Sigmoid colon (tissue), 7 donors: ENCODE data around the gene CGB2. TPM values are rescaled to one million over a fixed set of nuclear protein-coding genes. Genes with fewer than 3 reads are reported as not detected.
"Not testable (repeated sequence)": the region's sequence is repeated elsewhere in the genome, so short reads cannot be mapped to it uniquely, and the experiment has no call there.

ENCODE experiments used
- DNase-seq: peaks from one replicate; pipeline ENCODE4 v3.0.0-alpha.2; 2019
- H3K27ac ChIP-seq, 4 donors: fragments of 200-600 bp; sonication (generic); one replicate each; pipeline ENCODE4 v1.5.1; 2016 to 2019; ENCODE audit warnings: mild to moderate bottlenecking in 1 of 4
- H3K27me3 ChIP-seq, 3 donors: fragments of 200-600 bp; sonication (generic); one replicate each; pipeline ENCODE4 v1.5.1; 2019; ENCODE audit warnings: mild to moderate bottlenecking in 1 of 3
- H3K36me3 ChIP-seq, 4 donors: fragments of 200-600 bp; sonication (generic); one replicate each; pipeline ENCODE4 v1.5.1; 2016 to 2019
- H3K4me1 ChIP-seq, 4 donors: fragments of 200-600 bp; sonication (generic); one replicate each; pipeline ENCODE4 v1.5.1; 2017 to 2019
- H3K4me3 ChIP-seq, 4 donors: fragments of 200-600 bp; sonication (generic); one replicate each; pipeline ENCODE4 v1.5.1; 2017 to 2019; ENCODE audit warnings: mild to moderate bottlenecking in 2 of 4, moderate library complexity in 1 of 4
- H3K9me3 ChIP-seq, 4 donors: fragments of 200-600 bp in 3 of 4; sonication (generic) in 3 of 4; one replicate each; pipeline versions ENCODE4 v1.5.1 to v1.6.1; 2013 to 2019
- EP300 ChIP-seq, 4 donors: sonication (generic); formaldehyde crosslinking; IDR thresholded peaks; one replicate each; pipeline ENCODE4 v1.6.1; 2017; ENCODE audit warnings: antibody characterized with exemption in 4 of 4
- POLR2A ChIP-seq, 2 donors: fragments of 450-650 bp; IDR thresholded peaks; one replicate each; pipeline ENCODE4 v1.6.1; 2016; ENCODE audit warnings: antibody characterized with exemption in 2 of 2, mild to moderate bottlenecking in 2 of 2, moderate library complexity in 2 of 2
- POLR2AphosphoS5 ChIP-seq, 4 donors: sonication (generic); formaldehyde crosslinking; IDR thresholded peaks; one replicate each; pipeline ENCODE4 v1.6.1; 2017; ENCODE audit warnings: antibody characterized with exemption in 4 of 4
- WGBS, 2 donors: extraction: QIAGEN DNeasy Blood & Tissue Kit; methylation state at CpG; one replicate each; pipeline ENCODE4 v1.1.7; 2013; 5-methylcytosine and 5-hydroxymethylcytosine counted together
- intact Hi-C: fragments of 100-400 bp; cut with DNase I; formaldehyde crosslinking; loops from one replicate; pipeline ENCODE4 v1.15.1; 2023
- polyA plus RNA-seq, 3 donors: library from polyadenylated mRNA; stranded (reverse); fragments of 200-250 nt; gene quantifications; one replicate each; pipeline ENCODE4 v1.2.3, GENCODE V29; 2013
- small RNA-seq, 3 donors: library from RNA; depleted of rRNA; stranded (forward); fragments of <200 nt; gene quantifications; one replicate each; pipeline ENCODE3, GENCODE V24; 2016
- total RNA-seq, 4 donors: library from RNA; depleted of rRNA; stranded (reverse); fragments of >200 nt; gene quantifications; one replicate each; pipeline ENCODE4 v1.1.0, GENCODE V29; 2016
- TF ChIP-seq, protein P1 (sequence below), 4 experiments: fragments of 450-650 bp in 3 of 4; fragments of 200-600 bp in 1 of 4; IDR thresholded peaks; one replicate each; pipeline ENCODE4 v1.5.1; 2016 to 2019; ENCODE audit warnings: antibody characterized with exemption in 4 of 4, mild to moderate bottlenecking in 3 of 4, moderate library complexity in 2 of 4
- donor health status: healthy with polysubstance abuse.
- donor health status: Bipolar disorder and iron deficiency.
- donor health status: healthy.

Gene CGB2
- total and polyA plus RNA-seq, 7 donors: 3.0 TPM; not detected in 6

DNA sequence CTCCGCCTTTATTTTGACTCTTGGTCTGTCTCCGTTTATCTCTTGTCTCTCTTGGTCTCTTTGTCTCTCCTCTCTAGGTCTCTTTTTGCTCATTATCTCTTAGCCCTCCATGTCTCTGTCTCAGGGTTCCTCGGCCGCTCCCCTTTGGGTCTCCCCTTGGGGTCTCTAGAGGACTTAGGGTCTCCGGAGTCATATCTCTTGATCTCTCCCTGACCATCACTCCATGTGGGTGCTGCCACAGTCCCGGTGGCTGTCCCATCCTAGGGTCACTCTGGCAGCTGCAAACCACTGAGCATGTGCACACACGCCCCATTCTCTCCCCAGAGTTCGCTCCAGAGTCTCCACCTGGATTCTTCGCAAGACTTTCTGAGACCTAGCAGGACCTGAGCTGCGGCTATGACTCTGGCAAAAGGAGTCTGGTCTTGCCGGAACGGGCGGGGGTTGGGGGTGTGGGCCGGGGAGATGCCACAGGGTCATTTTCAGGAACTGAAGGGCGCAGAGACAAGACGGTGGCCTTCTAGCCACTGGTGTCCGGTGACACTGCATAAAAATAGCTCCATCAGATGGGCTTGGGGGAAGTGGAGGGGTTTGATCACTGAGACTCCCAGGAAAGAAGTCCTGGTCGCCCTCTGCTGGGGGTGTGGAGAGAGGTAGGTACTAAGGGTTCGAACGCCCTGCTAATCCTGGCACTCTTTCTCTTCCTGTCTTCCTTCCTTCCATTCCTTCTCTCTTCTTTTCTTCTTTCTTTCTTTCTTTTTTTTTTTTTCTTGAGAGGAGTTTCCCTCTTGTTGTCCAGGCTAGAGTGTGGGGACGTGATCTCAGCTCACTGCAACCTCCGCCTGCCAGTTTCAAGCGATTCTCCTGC lies 42.1 kb downstream of the CGB2 start:
- WGBS, 2 donors: 52 to 64% methylated on average over 23 of the region's 23 CpGs
- H3K4me3 ChIP-seq: no peak overlapping the region
- intact Hi-C loops: no loop called here
- H3K4me1 ChIP-seq: peaks cover 0 to 8% (median 6%) of the 10 kb centered on the region in 4 donors
- no peaks in the 10 kb centered on the region for H3K9me3 ChIP-seq
- TF ChIP-seq POLR2A (IDR thresholded peaks at IDR 0.05): no peak
- TF ChIP-seq EP300 (IDR thresholded peaks at IDR 0.05): no peak
- TF ChIP-seq, protein P1, sequence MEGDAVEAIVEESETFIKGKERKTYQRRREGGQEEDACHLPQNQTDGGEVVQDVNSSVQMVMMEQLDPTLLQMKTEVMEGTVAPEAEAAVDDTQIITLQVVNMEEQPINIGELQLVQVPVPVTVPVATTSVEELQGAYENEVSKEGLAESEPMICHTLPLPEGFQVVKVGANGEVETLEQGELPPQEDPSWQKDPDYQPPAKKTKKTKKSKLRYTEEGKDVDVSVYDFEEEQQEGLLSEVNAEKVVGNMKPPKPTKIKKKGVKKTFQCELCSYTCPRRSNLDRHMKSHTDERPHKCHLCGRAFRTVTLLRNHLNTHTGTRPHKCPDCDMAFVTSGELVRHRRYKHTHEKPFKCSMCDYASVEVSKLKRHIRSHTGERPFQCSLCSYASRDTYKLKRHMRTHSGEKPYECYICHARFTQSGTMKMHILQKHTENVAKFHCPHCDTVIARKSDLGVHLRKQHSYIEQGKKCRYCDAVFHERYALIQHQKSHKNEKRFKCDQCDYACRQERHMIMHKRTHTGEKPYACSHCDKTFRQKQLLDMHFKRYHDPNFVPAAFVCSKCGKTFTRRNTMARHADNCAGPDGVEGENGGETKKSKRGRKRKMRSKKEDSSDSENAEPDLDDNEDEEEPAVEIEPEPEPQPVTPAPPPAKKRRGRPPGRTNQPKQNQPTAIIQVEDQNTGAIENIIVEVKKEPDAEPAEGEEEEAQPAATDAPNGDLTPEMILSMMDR (IDR thresholded peaks at IDR 0.05): no peak
- no peak for TF ChIP-seq POLR2AphosphoS5 (IDR thresholded peaks at IDR 0.05)
- no peak for DNase-seq
- no peaks in the 10 kb centered on the region for H3K36me3 ChIP-seq
- peaks cover 17 to 59% (median 45%) of the 10 kb centered on the region in 3 donors for H3K27me3 ChIP-seq
- H3K27ac ChIP-seq: no peak overlapping the region

DNA sequence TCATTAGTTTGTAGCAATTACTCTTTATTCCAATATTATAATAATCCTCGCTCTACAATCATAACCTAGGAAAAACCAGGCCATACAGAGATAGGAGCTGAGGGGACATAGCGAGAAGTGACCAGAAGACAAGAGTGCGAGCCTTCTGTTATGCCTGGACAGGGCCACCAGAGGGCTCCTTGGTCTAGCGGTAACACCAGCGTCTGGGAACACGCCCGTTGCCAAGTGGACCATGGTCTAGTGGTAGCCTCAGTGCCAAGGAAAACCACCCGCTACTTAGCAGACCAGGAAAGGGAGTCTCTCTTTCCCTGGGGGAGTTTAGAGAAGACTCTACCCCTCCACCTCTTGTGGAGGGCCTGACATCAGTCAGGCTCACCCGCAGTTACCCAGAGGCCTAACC lies 43.2 kb downstream of the CGB2 start:
- H3K4me3 ChIP-seq, H3K36me3 ChIP-seq, H3K4me1 ChIP-seq, H3K9me3 ChIP-seq, H3K27ac ChIP-seq: not testable (repeated sequence)
- peaks cover 17 to 48% (median 44%) of the 10 kb centered on the region in 3 donors for H3K27me3 ChIP-seq
- peak; percentile 86 for DNase-seq
- TF ChIP-seq, protein P1 (IDR thresholded peaks at IDR 0.05): peak; percentile 37 to 80 (median 70)
- WGBS, 2 donors: 11 to 22% methylated on average over 8 to 9 of the region's 9 CpGs
- intact Hi-C loops: loop anchor here (5.0 kb wide), 1 partner anchor 132 kb away; no protein-coding TSS in a partner anchor

DNA sequence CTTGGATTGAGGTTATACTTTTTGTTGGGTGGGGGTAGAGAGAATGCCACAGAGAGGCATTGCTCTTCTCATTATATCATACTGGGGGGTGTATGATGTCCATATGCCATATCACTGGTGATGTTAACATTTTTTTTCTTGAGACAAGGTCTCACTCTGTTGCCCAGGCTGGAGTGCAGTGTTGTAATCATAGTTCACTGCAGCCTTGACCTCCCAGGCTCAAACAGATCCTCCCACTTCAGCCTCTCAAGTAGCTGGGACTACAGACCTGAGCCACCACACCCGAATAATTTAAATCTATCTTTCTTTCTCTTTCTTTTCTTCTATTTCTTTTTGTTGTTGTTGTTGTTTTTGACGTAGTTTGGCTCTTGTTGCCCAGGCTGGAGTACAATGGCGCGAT lies 48.7 kb downstream of the CGB2 start:
- Histone ChIP-seq H3K36me3 (no peaks in the 10 kb centered on the region), H3K27ac (no peak overlapping the region), H3K4me1 (peaks cover 0 to 6% (median 5%) of the 10 kb centered on the region in 4 donors), H3K9me3 (no peaks in the 10 kb centered on the region), H3K27me3 (no peaks in the 10 kb centered on the region), H3K4me3 (no peak overlapping the region)
- intact Hi-C loops: loop anchor here (10.0 kb wide), 1 partner anchor 374 kb away; the partner anchor contains the start of genes ALDH16A1 and PIH1D1
- DNase-seq: no peak
- TF ChIP-seq POLR2AphosphoS5 (IDR thresholded peaks at IDR 0.05) (no peak), EP300 (IDR thresholded peaks at IDR 0.05) (no peak), POLR2A (IDR thresholded peaks at IDR 0.05) (no peak)
- TF ChIP-seq, protein P1 (IDR thresholded peaks at IDR 0.05): no peak
- WGBS, 2 donors: 71 to 92% methylated on average over 4 of the region's 4 CpGs

DNA sequence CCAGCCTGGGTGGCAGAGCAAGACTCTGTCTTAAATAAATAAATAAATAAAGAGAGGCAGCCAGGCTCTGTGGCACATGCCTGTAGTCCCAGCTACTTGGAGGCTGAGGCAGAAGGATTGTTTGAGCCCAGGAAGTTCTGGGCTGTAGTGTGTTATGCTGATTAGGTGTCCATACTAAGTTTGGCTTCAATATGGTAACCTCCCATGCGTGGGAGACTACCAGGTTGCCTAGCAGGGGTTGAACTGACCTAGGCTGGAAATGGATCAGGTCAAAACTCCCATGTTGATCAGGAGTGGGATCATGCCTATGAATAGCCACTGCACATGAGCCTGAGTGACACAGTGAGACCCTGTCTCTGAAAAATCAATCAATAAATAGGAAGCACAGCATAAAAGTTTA lies 49.6 kb downstream of the CGB2 start:
- Histone ChIP-seq H3K27ac (no peak overlapping the region), H3K9me3 (no peaks in the 10 kb centered on the region), H3K36me3 (no peaks in the 10 kb centered on the region), H3K27me3 (no peaks in the 10 kb centered on the region), H3K4me1 (peaks cover 0 to 10% (median 9%) of the 10 kb centered on the region in 4 donors), H3K4me3 (no peak overlapping the region)
- TF ChIP-seq, protein P1 (IDR thresholded peaks at IDR 0.05): no peak
- TF ChIP-seq POLR2A (IDR thresholded peaks at IDR 0.05) (no peak), EP300 (IDR thresholded peaks at IDR 0.05) (no peak), POLR2AphosphoS5 (IDR thresholded peaks at IDR 0.05) (no peak)
- WGBS, 2 donors: 83 to 99% methylated on average over 1 of the region's 1 CpG
- no peak for DNase-seq
- intact Hi-C loops: loop anchor here (10.0 kb wide), 1 partner anchor 374 kb away; the partner anchor contains the start of genes ALDH16A1 and PIH1D1

Small RNAs within 50 kb of the gene (small RNA-seq; reads per million reads assigned to genes)
- gene MIR6798 (0 reads per million in 3 donors), gene RN7SL708P (0 reads per million in 3 donors)

Other genes with a start within 250 kb of the CGB2 start
- 10 to 100 TPM; 29.8 to 46.7 (median 32.9) TPM for gene BCAT2, start 220.9 kb upstream of the CGB2 start, total RNA-seq
- gene BCAT2, start 220.9 kb upstream of the CGB2 start, polyA plus RNA-seq: 10 to 100 TPM; 52.7 to 61.0 (median 54.1) TPM
- 10 to 100 TPM; 14.1 to 20.1 (median 18.3) TPM for gene HSD17B14, start 195.4 kb upstream of the CGB2 start, total RNA-seq
- gene HSD17B14, start 195.4 kb upstream of the CGB2 start, polyA plus RNA-seq: 10 to 100 TPM in 1 of 3 donors, 1 to 10 TPM in 2; 4.3 to 21.0 (median 4.9) TPM
- gene PLEKHA4, start 163.3 kb upstream of the CGB2 start, total RNA-seq: 10 to 100 TPM; 13.8 to 44.7 (median 19.5) TPM
- 10 to 100 TPM; 18.0 to 28.2 (median 21.2) TPM for gene PLEKHA4, start 163.3 kb upstream of the CGB2 start, polyA plus RNA-seq
- 10 to 100 TPM; 22.1 to 69.8 (median 31.2) TPM for gene PPP1R15A, start 159.5 kb upstream of the CGB2 start, total RNA-seq
- gene PPP1R15A, start 159.5 kb upstream of the CGB2 start, polyA plus RNA-seq: 10 to 100 TPM; 43.2 to 60.8 (median 55.9) TPM
- 1 to 10 TPM in 1 of 4 donors, under 1 TPM in 1, not detected in 2; 0.99 to 1.1 TPM for gene TULP2, start 133.1 kb upstream of the CGB2 start, total RNA-seq
- gene TULP2, start 133.1 kb upstream of the CGB2 start, polyA plus RNA-seq: under 1 TPM in 1 of 3 donors, not detected in 2; 0.22 TPM
- gene NUCB1, start 131.6 kb upstream of the CGB2 start, total RNA-seq: 100 to 1,000 TPM; 153 to 275 (median 176) TPM
- 100 to 1,000 TPM in 1 of 3 donors, 10 to 100 TPM in 2; 43.0 to 303 (median 66.7) TPM for gene NUCB1, start 131.6 kb upstream of the CGB2 start, polyA plus RNA-seq
- not detected for gene DHDH, start 98.2 kb upstream of the CGB2 start, total RNA-seq
- under 1 TPM in 1 of 3 donors, not detected in 2; 0.16 TPM for gene DHDH, start 98.2 kb upstream of the CGB2 start, polyA plus RNA-seq
- gene BAX, start 77.0 kb upstream of the CGB2 start, total RNA-seq: 10 to 100 TPM; 17.9 to 61.5 (median 30.9) TPM
- gene BAX, start 77.0 kb upstream of the CGB2 start, polyA plus RNA-seq: 100 to 1,000 TPM; 130 to 216 (median 198) TPM
- gene FTL, start 66.6 kb upstream of the CGB2 start, total RNA-seq: 1,000 to 10,000 TPM; 2,871 to 3,975 (median 3,459) TPM
- 1,000 to 10,000 TPM; 2,999 to 9,923 (median 8,398) TPM for gene FTL, start 66.6 kb upstream of the CGB2 start, polyA plus RNA-seq
- 10 to 100 TPM; 11.7 to 19.4 (median 17.8) TPM for gene GYS1, start 38.6 kb upstream of the CGB2 start, total RNA-seq
- gene GYS1, start 38.6 kb upstream of the CGB2 start, polyA plus RNA-seq: 10 to 100 TPM; 14.4 to 32.7 (median 14.8) TPM
- gene RUVBL2, start 38.0 kb upstream of the CGB2 start, total RNA-seq: 10 to 100 TPM; 49.3 to 82.3 (median 64.0) TPM
- 10 to 100 TPM; 36.6 to 98.8 (median 55.9) TPM for gene RUVBL2, start 38.0 kb upstream of the CGB2 start, polyA plus RNA-seq
- gene LHB, start 14.8 kb upstream of the CGB2 start, total RNA-seq: not detected
- gene LHB, start 14.8 kb upstream of the CGB2 start, polyA plus RNA-seq: not detected
- not detected for gene CGB3, start 7.6 kb upstream of the CGB2 start, total RNA-seq
- not detected for gene CGB3, start 7.6 kb upstream of the CGB2 start, polyA plus RNA-seq
- gene CGB1, start 5.0 kb downstream of the CGB2 start, total RNA-seq: not detected
- gene CGB1, start 5.0 kb downstream of the CGB2 start, polyA plus RNA-seq: not detected
- gene CGB5, start 12.0 kb downstream of the CGB2 start, total RNA-seq: not detected
- not detected for gene CGB5, start 12.0 kb downstream of the CGB2 start, polyA plus RNA-seq
- gene CGB8, start 17.2 kb downstream of the CGB2 start, total RNA-seq: not detected
- gene CGB8, start 17.2 kb downstream of the CGB2 start, polyA plus RNA-seq: not detected
- gene CGB7, start 25.9 kb downstream of the CGB2 start, total RNA-seq: not detected
- under 1 TPM in 1 of 3 donors, not detected in 2; 0.23 TPM for gene CGB7, start 25.9 kb downstream of the CGB2 start, polyA plus RNA-seq
- gene NTF4, start 32.9 kb downstream of the CGB2 start, total RNA-seq: not detected
- gene NTF4, start 32.9 kb downstream of the CGB2 start, polyA plus RNA-seq: not detected
- not detected for gene KCNA7, start 40.8 kb downstream of the CGB2 start, total RNA-seq
- gene KCNA7, start 40.8 kb downstream of the CGB2 start, polyA plus RNA-seq: not detected
- 100 to 1,000 TPM; 156 to 382 (median 237) TPM for gene SNRNP70, start 53.6 kb downstream of the CGB2 start, total RNA-seq
- 100 to 1,000 TPM in 1 of 3 donors, 10 to 100 TPM in 2; 33.8 to 227 (median 40.2) TPM for gene SNRNP70, start 53.6 kb downstream of the CGB2 start, polyA plus RNA-seq
- 10 to 100 TPM; 17.4 to 28.8 (median 26.7) TPM for gene LIN7B, start 82.5 kb downstream of the CGB2 start, total RNA-seq
- 10 to 100 TPM in 2 of 3 donors, 1 to 10 TPM in 1; 9.9 to 12.0 (median 12.0) TPM for gene LIN7B, start 82.5 kb downstream of the CGB2 start, polyA plus RNA-seq
- gene C19orf73, start 87.3 kb downstream of the CGB2 start, total RNA-seq: 1 to 10 TPM in 3 of 4 donors, not detected in 1; 1.6 to 2.1 (median 1.8) TPM
- 1 to 10 TPM; 2.4 to 5.1 (median 3.3) TPM for gene C19orf73, start 87.3 kb downstream of the CGB2 start, polyA plus RNA-seq
- 1 to 10 TPM; 2.0 to 3.9 (median 3.1) TPM for gene PPFIA3, start 87.7 kb downstream of the CGB2 start, total RNA-seq
- 10 to 100 TPM; 18.6 to 35.3 (median 21.3) TPM for gene PPFIA3, start 87.7 kb downstream of the CGB2 start, polyA plus RNA-seq
- gene HRC, start 123.5 kb downstream of the CGB2 start, total RNA-seq: 1 to 10 TPM in 1 of 4 donors, under 1 TPM in 3; 0.16 to 1.1 (median 0.69) TPM
- 1 to 10 TPM in 2 of 3 donors, under 1 TPM in 1; 0.46 to 6.6 (median 1.7) TPM for gene HRC, start 123.5 kb downstream of the CGB2 start, polyA plus RNA-seq
- 10 to 100 TPM in 3 of 4 donors, 1 to 10 TPM in 1; 7.9 to 18.0 (median 12.5) TPM for gene TRPM4, start 125.9 kb downstream of the CGB2 start, total RNA-seq
- gene TRPM4, start 125.9 kb downstream of the CGB2 start, polyA plus RNA-seq: 100 to 1,000 TPM in 1 of 3 donors, 10 to 100 TPM in 2; 40.5 to 166 (median 40.8) TPM